Naive thymus-derived CD8-positive, alpha-beta T cell (primary cell): Measurements from ENCODE around the gene CAMKK2. TPM values are rescaled to one million over a fixed set of nuclear protein-coding genes. Genes with fewer than 3 reads are reported as not detected.
"Not testable (repeated sequence)": the region's sequence is repeated elsewhere in the genome, so short reads cannot be mapped to it uniquely, and the experiment has no call there.

Source experiments
- ATAC-seq, 2 donors: fragments of 150-1000 bp; cut with Tn5 transposase in 1 of 2; sonication (Bioruptor Pico), chemical (Tn5 transposase) in 1 of 2; 1 replicate in 1 of 2; 2 replicates in 1 of 2; pipeline ENCODE4 v1.10.0; 2021; ENCODE audit warnings: mild to moderate bottlenecking in 2 of 2, moderate library complexity in 2 of 2
- POLR2A ChIA-PET: fragments of 350-600 bp; sonication (Branson Sonifier 250); formaldehyde crosslinking; loops from one replicate; lab custom pipeline; 2021; ENCODE audit warnings: antibody characterized with exemption; lab: Charles Lee
- DNase-seq, 10 donors: peaks; one replicate each; pipeline versions ENCODE4 v3.0.0 to v3.0.0-alpha.2; 2020 to 2022
- H3K27ac Mint-ChIP-seq, 10 donors: one replicate each; pipeline ENCODE4 v1.8.0; 2020 to 2022; ENCODE audit warnings: mild to moderate bottlenecking in 10 of 10, mixed read lengths in 10 of 10, moderate library complexity in 4 of 10, inconsistent platforms in 1 of 10
- H3K27me3 Mint-ChIP-seq, 5 donors: one replicate each; pipeline ENCODE4 v1.8.0; 2021 to 2022; ENCODE audit warnings: mixed read lengths in 5 of 5
- H3K36me3 Mint-ChIP-seq, 3 donors: one replicate each; pipeline ENCODE4 v1.8.0; 2020 to 2022; ENCODE audit warnings: mixed read lengths in 3 of 3, mild to moderate bottlenecking in 2 of 3, inconsistent platforms in 1 of 3
- H3K4me1 Mint-ChIP-seq, 4 donors: one replicate each; pipeline ENCODE4 v1.8.0; 2021 to 2022; ENCODE audit warnings: mixed read lengths in 4 of 4
- H3K4me3 Mint-ChIP-seq, 10 donors: one replicate each; pipeline ENCODE4 v1.8.0; 2020 to 2022; ENCODE audit warnings: mild to moderate bottlenecking in 10 of 10, mixed read lengths in 10 of 10, moderate library complexity in 6 of 10, inconsistent platforms in 1 of 10
- H3K9me3 Mint-ChIP-seq, 9 donors: one replicate each; pipeline ENCODE4 v1.8.0; 2020 to 2022; ENCODE audit warnings: mixed read lengths in 9 of 9, mild to moderate bottlenecking in 3 of 9, inconsistent platforms in 1 of 9, moderate library complexity in 1 of 9
- polyA plus RNA-seq, 3 donors: library from polyadenylated mRNA; unstranded; fragments of 300-500 nt; fragmentation: Illumina TruSeq; gene quantifications; one replicate each; pipeline ENCODE4 v1.2.3, GENCODE V29; 2021
- total RNA-seq, 8 experiments: library from RNA in 2 of 8; stranded (reverse) in 2 of 8; gene quantifications; one replicate each; pipeline ENCODE4 v1.2.3 and lab custom pipeline; 2021 to 2026

Gene CAMKK2
- total and polyA plus RNA-seq, 5 experiments from 2014 or later: 10.0 to 15.5 (median 14.1) TPM

GRCh38 chr12:121214855-121215745 is 81.4 kb downstream of the CAMKK2 start:
- POLR2A ChIA-PET: interaction anchor here (0.8 to 1.4 kb wide), 2 partner anchors 9 to 24 kb away, joined by 3 to 4 read pairs; no protein-coding TSS in a partner anchor
- no peak for DNase-seq
- no peak for ATAC-seq
- Mint-ChIP-seq H3K4me1 (peaks cover 12 to 32% (median 24%) of the 10 kb centered on the region in 4 donors), H3K4me3 (no peak overlapping the region), H3K27me3 (no peaks in the 10 kb centered on the region), H3K27ac (peak overlapping the region; percentile 18 to 84 (median 65)), H3K36me3 (peaks cover 0 to 19% (median 7%) of the 10 kb centered on the region in 3 donors), H3K9me3 (no peaks in the 10 kb centered on the region)

GRCh38 chr12:121214166-121214777 is 82.2 kb downstream of the CAMKK2 start:
- Mint-ChIP-seq H3K4me1 (peaks cover 12 to 35% (median 28%) of the 10 kb centered on the region in 4 donors), H3K4me3 (peak overlapping the region in 1 of 10 donors; percentile 21), H3K36me3 (peaks cover 0 to 19% (median 5%) of the 10 kb centered on the region in 3 donors), H3K27ac (peak overlapping the region; percentile 10 to 84 (median 60)), H3K27me3 (no peaks in the 10 kb centered on the region), H3K9me3 (no peaks in the 10 kb centered on the region)
- POLR2A ChIA-PET: interaction anchor here (1.0 to 6.3 kb wide), 2 partner anchors 10 to 25 kb away, joined by 4 to 46 read pairs; no protein-coding TSS in a partner anchor
- DNase-seq (no peak), ATAC-seq (no peak)

GRCh38 chr12:121212875-121213274 is 83.6 kb downstream of the CAMKK2 start:
- peak overlapping the region in 1 of 10 donors; percentile 30 for H3K4me3 Mint-ChIP-seq
- no peaks in the 10 kb centered on the region for H3K27me3 Mint-ChIP-seq
- peaks cover 10 to 41% (median 30%) of the 10 kb centered on the region in 4 donors for H3K4me1 Mint-ChIP-seq
- no peaks in the 10 kb centered on the region for H3K9me3 Mint-ChIP-seq
- DNase-seq (no peak), ATAC-seq (no peak)
- H3K27ac Mint-ChIP-seq: peak overlapping the region in 4 of 10 donors; percentile 57 to 80 (median 72)
- POLR2A ChIA-PET: interaction anchor here (6.3 kb wide), 1 partner anchor 11 kb away, joined by 46 read pairs; no protein-coding TSS in a partner anchor
- peaks cover 0 to 13% (median 5%) of the 10 kb centered on the region in 3 donors for H3K36me3 Mint-ChIP-seq

GRCh38 chr12:121209624-121210572 is 86.6 kb downstream of the CAMKK2 start, which contains the start of gene P2RX4:
TSS of gene P2RX4 (plus strand) at chr12:121210129. CDS start at chr12:121210165, 36 bp downstream.
- Mint-ChIP-seq H3K27me3 (no peaks in the 10 kb centered on the region), H3K27ac (peak within 1 kb of the TSS; percentile 92 to 99 (median 96)), H3K4me3 (peak within 1 kb of the TSS; percentile 82 to 95 (median 90)), H3K9me3 (no peaks in the 10 kb centered on the region), H3K4me1 (peaks cover 8 to 39% (median 29%) of the 10 kb centered on the region in 4 donors), H3K36me3 (peaks cover 0 to 5% (median 0%) of the 10 kb centered on the region in 3 donors)
- POLR2A ChIA-PET: interaction anchor here (0.6 to 6.3 kb wide), 5 partner anchors 11 to 1057 kb away, joined by 4 to 46 read pairs (median 7); no protein-coding TSS in a partner anchor
- DNase-seq: peak; percentile 71 to 94 (median 87)
- ATAC-seq: peak; percentile 88

- H3K4me3 Mint-ChIP-seq: peak overlapping the region; percentile 64 to 93 (median 74)
- no peaks in the 10 kb centered on the region for H3K9me3 Mint-ChIP-seq
- ATAC-seq (no peak), DNase-seq (no peak)
- POLR2A ChIA-PET: interaction anchor here (0.6 to 6.3 kb wide), 6 partner anchors 11 to 100 kb away, joined by 3 to 46 read pairs (median 5); no protein-coding TSS in a partner anchor
- H3K36me3 Mint-ChIP-seq: peaks cover 0 to 1% (median 0%) of the 10 kb centered on the region in 3 donors
- peaks cover 5 to 33% (median 24%) of the 10 kb centered on the region in 4 donors for H3K4me1 Mint-ChIP-seq
- no peaks in the 10 kb centered on the region for H3K27me3 Mint-ChIP-seq
- H3K27ac Mint-ChIP-seq: peak overlapping the region; percentile 77 to 98 (median 90)
Observed at GRCh38 chr12:121209221-121209620, 87.3 kb downstream of the CAMKK2 start.

- not testable (repeated sequence) for ATAC-seq, H3K36me3 Mint-ChIP-seq, H3K9me3 Mint-ChIP-seq, H3K27me3 Mint-ChIP-seq, DNase-seq
- H3K4me3 Mint-ChIP-seq: peak overlapping the region; percentile 9 to 93 (median 64)
- H3K4me1 Mint-ChIP-seq: peaks cover 3 to 28% (median 21%) of the 10 kb centered on the region in 4 donors
- POLR2A ChIA-PET: interaction anchor here (0.6 to 6.3 kb wide), 4 partner anchors 15 to 32 kb away, joined by 3 to 46 read pairs (median 4); no protein-coding TSS in a partner anchor
- peak overlapping the region in 9 of 10 donors; percentile 13 to 98 (median 90) for H3K27ac Mint-ChIP-seq
Observed at GRCh38 chr12:121208571-121208970, 87.9 kb downstream of the CAMKK2 start.

GRCh38 chr12:121205491-121205890 is 91.0 kb downstream of the CAMKK2 start:
- H3K9me3 Mint-ChIP-seq: no peaks in the 10 kb centered on the region
- POLR2A ChIA-PET: no interaction called here
- DNase-seq (no peak), ATAC-seq (no peak)
- no peaks in the 10 kb centered on the region for H3K27me3 Mint-ChIP-seq
- no peak overlapping the region for H3K4me3 Mint-ChIP-seq
- no peaks in the 10 kb centered on the region for H3K36me3 Mint-ChIP-seq
- H3K27ac Mint-ChIP-seq: peak overlapping the region in 1 of 10 donors; percentile 9
- H3K4me1 Mint-ChIP-seq: peaks cover 0 to 10% (median 8%) of the 10 kb centered on the region in 4 donors

GRCh38 chr12:121203482-121203881 is 93.0 kb downstream of the CAMKK2 start:
- no peak overlapping the region for H3K4me3 Mint-ChIP-seq
- no peak for DNase-seq
- no peaks in the 10 kb centered on the region for H3K9me3 Mint-ChIP-seq
- H3K27ac Mint-ChIP-seq: no peak overlapping the region
- no peaks in the 10 kb centered on the region for H3K36me3 Mint-ChIP-seq
- ATAC-seq: no peak
- H3K4me1 Mint-ChIP-seq: peaks cover 0 to 3% (median 1%) of the 10 kb centered on the region in 4 donors
- no peaks in the 10 kb centered on the region for H3K27me3 Mint-ChIP-seq
- POLR2A ChIA-PET: no interaction called here

GRCh38 chr12:121202407-121203355 is 93.8 kb downstream of the CAMKK2 start:
- H3K9me3 Mint-ChIP-seq: no peaks in the 10 kb centered on the region
- no peak overlapping the region for H3K4me3 Mint-ChIP-seq
- H3K27ac Mint-ChIP-seq: no peak overlapping the region
- peaks cover 0 to 8% (median 0%) of the 10 kb centered on the region in 4 donors for H3K4me1 Mint-ChIP-seq
- no peaks in the 10 kb centered on the region for H3K27me3 Mint-ChIP-seq
- H3K36me3 Mint-ChIP-seq: no peaks in the 10 kb centered on the region
- POLR2A ChIA-PET: no interaction called here
- DNase-seq (no peak), ATAC-seq (no peak)

GRCh38 chr12:121201140-121201539 is 95.4 kb downstream of the CAMKK2 start:
- not testable (repeated sequence) for H3K27ac Mint-ChIP-seq, ATAC-seq, H3K27me3 Mint-ChIP-seq, H3K4me3 Mint-ChIP-seq, H3K9me3 Mint-ChIP-seq, H3K36me3 Mint-ChIP-seq, DNase-seq
- H3K4me1 Mint-ChIP-seq: peaks cover 0 to 14% (median 6%) of the 10 kb centered on the region in 4 donors
- POLR2A ChIA-PET: interaction anchor here (0.5 to 0.6 kb wide), 2 partner anchors 89 to 290 kb away, joined by 4 to 5 read pairs; no protein-coding TSS in a partner anchor
